HG03039 (cell line): ENCODE measurements around the gene ORC1.

ENCODE experiments used
- ATAC-seq: cut with Tn5 transposase; IDR thresholded peaks from one replicate; pipeline ENCODE4 v1.9.1; 2021; ENCODE audit warnings: mild to moderate bottlenecking, moderate library complexity; ENCODE audit not compliant: unreplicated experiment

ORC1 gene

DNA sequence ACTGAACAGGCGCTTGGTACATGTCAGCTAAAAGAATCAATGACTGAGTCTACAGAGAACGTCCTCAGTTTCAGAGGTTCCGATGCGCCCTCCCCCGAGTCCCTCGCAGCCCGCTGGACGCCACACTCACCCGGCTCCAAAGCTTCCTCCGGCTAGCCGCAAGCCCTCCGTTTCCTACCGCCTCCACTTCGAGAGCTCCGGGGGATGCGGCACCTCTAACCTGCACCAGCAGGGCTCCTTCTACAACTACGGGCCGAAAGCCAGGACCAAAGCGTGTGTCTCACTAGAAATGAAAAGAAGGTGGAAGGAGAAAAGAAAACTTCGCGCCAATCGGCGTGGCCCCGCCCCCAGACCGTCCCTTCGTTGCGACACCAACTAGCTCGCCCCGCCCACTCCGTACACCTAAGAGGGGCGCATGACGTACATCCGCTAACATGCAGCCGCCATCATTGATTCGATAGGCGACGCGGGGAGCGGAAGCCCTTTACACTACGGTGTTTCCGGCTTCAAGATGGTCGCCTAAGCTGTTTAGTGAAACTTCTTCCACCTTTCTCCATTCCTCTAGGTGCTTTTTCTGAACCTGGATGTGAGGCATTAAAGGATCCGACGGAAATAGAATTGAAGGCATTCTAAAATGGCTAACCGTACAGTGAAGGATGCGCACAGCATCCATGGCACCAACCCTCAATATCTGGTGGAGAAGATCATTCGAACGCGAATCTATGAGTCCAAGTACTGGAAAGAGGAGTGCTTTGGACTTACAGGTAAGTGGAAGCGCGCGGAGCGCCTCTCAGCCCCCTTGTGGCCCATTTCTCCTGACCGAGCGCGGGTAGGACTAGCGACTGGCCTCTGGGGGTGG lies at the start of gene ORC1, which contains the start of gene PRPF38A:
Gene ORC1, minus strand, starts transcription at position 308 of the 859 bp plus-strand sequence. CDS start 2,200 bp downstream, outside the sequence.
Gene PRPF38A, plus strand, starts transcription at position 487 of the 859 bp plus-strand sequence. Its CDS starts 148 bp downstream, at position 635.
- ATAC-seq: peak; percentile 91

DNA sequence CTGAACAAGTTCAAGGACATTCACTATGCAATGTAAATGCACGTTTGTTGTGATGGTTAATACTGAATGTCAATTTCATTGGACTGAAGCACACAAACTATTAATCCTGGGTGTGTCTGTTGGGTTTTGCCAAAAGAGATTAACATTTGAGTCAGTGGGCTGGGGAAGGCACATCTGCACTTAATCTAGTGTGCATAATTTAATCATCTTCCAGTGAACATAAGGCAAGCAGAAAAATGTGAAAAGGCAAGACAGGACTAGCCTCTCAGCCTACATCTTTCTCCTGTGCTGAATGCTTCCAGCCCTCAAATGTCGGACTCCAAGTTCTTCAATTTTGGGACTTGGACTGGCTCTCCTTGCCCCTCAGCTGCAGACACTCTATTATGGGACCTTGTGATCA lies 40.2 kb upstream of the ORC1 start:
- ATAC-seq: no peak

DNA sequence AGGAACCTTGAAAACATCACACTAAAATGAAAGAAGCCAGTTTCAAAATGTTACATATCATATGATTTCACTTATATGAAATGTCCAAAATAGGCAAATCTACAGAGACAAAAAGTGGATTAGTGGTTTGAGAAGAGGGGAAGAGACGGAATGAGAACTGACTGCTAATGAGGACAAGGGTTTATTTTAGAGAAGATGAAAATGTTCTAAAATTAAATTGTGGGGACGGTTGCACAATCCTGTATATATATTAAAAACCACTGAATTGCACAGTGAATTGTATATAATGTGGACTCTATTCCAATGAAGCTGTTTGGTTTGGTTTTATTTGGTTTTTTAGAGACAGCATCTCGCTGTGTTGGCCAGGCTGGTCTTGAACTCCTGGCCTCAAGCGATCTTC lies 35.8 kb upstream of the ORC1 start:
- no peak for ATAC-seq

DNA sequence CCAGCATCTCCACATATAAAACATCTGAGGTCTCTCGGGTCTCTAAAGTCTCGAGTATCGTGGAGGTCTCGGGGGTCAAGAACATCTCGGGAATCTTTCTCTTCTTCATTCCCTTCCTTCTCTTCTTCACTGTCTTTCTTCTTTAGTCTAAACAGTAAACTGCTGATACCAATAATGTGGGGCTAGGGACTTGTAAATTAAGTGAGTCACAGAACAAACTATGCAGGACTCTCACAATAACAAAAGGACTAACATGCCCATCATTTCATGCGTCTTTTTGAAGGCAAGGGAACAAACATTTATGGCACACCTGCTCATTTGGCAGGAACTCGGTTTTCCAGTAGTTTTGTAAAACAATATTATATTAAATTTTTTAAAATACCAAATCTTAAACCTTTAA lies 32.6 kb upstream of the ORC1 start:
- ATAC-seq: no peak

DNA sequence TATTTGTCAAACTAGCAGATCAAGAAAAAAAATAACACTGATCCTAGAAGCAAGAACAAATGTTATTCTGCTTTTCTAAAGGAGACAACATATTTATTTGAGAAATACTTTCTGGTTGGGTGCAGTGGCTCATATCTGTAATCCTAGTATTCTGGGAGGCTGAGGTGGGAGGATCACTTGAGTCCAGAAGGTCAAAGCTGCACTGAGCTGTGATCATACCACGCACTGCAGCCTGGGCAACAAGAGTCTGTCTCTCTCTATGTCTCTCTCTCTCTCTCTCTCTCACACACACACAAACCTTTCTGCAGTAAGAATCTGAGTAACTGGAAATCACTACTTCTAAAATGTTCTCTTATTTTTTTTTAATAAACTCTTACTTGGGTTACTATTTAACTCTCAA lies 31.4 kb upstream of the ORC1 start:
- ATAC-seq: no peak

DNA sequence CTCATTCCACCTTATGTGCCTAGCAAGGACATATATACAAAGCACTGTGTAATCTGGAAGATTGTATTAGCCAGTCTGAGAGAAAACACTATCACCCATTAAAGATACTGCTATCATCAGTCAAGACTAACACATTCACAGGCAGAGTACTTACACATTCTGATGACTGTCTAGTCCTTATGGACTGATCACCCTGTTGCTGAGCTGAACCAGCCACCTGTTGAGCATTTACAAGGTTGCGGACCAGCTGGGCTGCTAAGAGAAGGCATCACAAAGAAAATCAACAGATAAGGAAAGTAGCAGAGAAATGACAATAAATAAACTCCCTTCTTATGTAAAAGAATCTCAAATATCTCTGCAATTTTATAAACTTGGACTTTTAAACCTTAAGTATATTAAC lies 31.0 kb upstream of the ORC1 start:
- no peak for ATAC-seq

DNA sequence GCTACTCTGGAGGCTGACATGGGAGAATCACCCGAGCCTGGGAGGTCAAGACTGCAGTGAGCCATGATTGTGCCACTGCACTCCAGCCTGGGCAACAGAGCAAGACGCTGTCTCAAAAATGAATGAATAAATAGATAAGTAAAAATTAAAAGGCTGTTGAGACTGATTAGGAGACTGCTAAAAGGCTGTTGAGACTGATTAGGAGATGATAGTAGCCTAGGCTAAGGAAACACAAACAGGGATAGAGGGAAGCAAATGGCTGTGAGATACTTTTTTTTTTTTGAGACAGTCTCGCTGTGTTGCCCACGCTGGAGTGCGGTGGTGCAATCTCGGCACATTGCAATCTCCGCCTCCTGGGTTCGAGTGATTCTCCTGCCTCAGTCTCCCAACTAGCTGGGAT lies 28.6 kb upstream of the ORC1 start:
- no peak for ATAC-seq

DNA sequence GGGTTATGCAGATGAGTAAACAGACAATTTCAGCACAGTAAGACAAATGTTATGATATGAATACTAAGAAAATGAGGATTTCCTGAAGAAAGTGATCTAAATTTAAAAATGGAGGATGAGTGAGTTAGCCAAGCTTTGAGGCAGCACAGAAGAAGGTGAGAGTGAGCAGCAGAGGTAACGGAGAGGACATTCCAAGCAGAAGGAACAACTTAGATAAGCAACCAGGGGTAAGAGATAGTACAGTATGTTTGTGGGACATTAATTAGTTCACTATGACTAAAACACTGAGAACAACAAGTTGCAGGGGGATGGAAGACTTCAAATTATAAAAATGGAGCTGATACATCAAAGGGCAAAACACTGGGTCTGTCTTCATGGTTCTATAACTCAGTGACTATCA lies 22.9 kb upstream of the ORC1 start:
- ATAC-seq: no peak

DNA sequence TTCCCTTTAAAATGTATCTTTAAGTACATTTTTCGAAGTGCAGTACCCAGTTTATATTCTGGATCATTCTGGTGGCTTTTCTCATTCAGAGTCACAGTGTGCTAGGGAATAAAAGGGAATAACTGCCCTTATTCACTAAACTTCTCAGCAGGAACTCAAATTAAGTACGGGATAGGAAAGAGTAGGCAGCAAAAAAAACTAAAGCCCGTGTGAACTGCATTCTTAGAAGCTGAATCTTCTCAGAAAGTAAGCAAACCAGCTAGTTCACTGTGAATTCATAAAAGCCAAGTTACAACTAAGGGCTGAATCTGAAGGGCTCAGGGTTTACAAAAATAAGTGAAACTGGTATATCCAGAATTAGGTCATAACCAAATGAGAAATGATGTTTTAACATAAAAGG lies 22.1 kb upstream of the ORC1 start:
- ATAC-seq: no peak

DNA sequence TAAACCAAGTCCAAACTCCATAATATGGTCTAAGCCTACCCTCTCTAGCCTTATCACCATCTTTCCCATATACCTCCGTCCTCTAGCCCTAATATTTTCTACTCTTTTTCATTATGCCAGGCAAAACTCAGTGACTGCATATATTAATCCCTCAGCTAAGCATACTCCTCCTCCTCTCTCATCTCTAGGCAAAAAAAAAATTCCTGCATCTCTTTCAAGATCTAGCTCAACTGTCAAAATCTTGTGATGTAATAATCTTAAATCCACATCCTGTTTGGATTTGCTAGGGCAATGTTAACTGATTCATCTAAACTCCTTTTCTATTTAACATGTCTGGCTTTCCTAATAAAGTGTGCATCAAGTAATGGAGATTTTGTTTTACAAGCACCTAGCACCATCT lies 20.6 kb upstream of the ORC1 start:
- no peak for ATAC-seq

DNA sequence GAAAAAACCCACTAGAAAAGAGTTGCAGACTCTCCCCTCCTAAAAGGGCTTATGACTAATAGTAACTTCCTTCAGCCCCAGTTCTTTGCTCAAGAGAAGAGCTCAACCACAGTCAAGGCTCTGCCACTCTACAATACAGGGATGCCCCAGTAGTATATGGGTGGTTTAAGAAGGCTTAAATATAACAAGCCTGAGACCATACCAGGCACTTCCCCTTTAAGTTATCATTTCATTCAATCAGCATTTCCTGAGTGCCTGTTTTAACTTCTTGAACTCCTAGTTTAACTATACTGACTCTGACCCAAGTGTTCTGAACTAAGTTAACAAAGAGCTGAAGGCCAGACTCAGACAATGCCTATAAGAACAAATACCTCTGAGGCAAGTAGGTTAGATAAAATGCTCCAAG lies 20.0 kb upstream of the ORC1 start:
- no peak for ATAC-seq

DNA sequence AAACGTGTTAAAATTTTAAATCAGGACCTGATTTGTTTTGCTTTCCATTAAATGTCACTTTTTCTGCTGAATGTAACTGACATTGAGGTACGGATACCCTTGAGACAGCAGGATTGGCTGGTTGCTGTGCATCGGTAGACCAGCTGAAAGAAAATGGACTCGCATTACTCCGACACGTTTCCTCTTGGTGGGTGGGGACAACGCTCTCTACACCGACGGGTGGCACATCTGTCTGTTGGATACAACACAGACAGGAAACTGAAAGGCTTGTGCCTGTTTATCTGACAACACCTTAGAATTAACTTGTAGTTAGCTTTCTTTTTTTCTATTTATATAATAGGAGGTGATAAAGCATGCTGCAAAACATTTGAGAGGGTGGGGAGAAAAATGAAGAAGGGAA lies 19.5 kb upstream of the ORC1 start:
- no peak for ATAC-seq

DNA sequence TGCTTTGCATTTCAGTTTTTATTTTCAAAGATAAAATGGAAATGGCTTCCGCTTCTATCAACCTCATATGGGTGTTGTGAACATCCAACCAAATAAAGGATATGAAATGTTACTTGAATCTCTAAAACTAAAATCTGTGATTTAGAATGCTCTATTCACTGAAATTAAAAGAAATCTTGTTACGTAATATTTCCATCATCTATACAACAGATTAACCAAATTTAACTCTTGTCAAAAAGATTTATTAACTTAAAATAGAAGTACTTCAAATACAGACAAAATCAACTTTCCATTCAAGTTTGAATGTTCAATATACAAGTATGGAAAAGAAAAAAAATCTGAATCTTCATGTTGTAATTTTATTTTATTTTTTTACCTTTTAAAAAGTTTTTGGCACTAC lies 18.8 kb upstream of the ORC1 start:
- ATAC-seq: no peak

DNA sequence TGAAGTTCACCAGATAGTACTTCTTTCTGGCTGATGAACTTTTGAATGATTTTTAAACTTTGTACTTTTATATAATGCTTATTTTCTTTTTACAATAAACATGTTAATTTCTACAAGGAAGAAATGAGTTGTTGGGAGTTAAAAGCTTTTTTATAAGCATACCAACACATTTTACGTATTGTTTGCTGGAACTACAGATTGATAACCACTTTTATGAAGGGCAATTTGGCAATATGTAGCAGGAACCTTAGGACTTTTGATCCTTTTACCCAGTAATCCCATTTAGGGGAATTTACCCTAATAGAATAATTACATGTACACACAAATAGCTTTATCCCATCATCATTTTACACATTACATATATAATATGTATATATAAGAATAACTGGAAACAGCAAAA lies 16.5 kb upstream of the ORC1 start:
- no peak for ATAC-seq

DNA sequence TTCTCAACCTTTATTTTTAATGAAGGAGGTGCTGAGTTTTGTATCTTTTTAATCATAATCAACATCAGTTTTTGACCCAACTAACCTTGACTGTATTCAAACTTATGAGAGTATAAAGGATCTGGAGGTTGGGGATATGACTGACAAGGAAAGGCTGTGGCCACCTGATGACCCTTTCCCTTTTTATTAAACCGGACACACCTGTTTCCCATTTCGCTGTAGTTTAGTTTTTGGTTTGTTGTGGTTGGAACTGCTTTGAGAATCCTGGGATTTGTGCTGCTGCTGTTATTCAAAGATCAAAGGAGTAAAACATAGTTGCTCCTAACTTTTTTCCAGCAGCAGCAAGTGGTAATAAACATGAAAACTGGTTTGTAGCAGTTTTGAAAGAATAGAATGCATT lies 12.6 kb upstream of the ORC1 start:
- no peak for ATAC-seq

DNA sequence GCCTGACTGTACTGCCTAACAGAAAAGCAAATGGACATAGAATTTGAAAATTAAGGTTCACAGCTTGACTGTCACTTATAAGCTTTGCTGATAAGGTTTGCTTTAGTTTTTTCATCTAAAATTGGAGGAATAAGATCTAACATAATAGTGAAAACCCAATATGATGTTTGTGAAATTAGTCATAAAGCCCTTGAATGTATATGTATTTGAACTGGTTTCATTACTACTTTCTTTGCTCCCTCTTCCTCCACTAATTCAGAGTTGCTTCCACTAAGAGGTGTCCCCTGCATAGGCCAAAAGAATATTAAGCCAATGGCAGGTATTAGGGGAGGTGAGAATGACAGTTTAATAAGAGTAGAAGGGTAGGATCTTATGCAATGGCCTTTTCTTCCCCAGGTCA lies 10.7 kb upstream of the ORC1 start:
- no peak for ATAC-seq

DNA sequence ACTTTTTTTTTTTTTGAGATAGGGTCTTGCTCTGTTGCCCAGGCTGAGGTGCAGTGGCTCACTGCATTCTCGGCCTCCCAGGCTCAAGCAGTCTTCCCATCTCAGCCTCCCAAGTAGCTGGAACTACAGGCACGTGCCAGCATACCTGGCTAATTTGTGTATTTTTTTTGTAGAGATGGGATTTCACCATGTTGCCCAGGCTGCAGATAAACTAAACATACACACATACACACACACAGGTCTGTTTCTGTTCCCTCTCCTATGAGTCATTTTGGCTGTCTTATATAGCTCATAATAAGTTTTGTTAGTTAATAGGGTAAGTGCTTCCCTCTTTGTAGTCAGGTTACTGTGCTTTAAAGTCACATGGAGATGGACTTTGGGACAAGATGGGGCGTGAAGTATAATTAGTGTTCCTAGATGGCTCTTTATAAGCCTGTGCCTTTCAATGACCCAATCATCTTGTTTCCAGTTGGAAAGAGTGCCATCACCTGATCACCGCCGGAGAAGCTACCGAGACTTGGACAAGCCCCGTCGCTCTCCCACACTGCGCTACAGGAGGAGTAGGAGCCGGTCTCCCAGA lies 9.3 kb upstream of the ORC1 start:
- ATAC-seq: no peak

DNA sequence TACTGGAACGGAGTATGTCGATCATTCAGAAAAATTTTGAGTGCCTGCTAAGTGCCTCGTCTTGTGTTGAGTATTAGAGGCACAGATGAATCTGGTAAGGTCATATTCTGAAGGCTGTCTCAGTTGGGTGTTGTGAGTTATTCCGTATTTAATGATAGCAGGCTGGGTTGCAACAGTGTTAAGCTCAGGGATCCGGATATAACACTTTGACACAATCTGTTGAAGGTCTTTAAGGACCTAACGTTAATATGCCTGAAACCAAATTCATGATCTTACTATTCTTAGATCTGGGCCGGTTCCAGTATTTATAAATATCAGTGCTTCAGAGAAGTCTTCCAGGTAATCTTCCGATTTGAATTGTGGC lies 734 bp upstream of the ORC1 start:
- no peak for ATAC-seq

DNA sequence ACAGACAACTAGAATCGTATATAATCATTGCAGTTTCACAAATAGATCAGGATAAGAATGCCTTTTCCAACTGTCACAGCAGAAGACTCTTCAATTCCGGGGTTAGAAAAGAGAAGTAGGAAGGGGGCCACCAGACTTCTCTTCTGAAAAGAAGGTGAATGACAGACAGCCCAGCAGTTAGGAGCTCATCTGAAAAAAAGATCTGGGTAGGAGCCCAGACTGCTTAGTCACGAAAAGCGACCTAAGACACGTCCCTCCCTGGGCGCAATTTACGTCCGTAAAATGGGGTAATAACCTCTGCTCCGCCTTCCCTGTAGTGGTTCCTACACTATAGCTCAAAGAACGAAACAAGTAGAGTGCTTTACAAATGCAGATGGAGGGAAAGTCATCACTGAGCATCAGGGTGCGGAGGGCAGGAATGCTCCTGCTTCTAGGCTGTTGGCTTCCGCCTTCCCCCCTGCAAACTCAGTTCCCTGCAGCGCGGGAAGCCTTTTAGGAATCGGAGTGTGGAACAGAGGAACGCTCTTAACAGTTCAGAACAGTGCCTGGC lies 582 bp downstream of the ORC1 start:
- peak; percentile 19 for ATAC-seq

DNA sequence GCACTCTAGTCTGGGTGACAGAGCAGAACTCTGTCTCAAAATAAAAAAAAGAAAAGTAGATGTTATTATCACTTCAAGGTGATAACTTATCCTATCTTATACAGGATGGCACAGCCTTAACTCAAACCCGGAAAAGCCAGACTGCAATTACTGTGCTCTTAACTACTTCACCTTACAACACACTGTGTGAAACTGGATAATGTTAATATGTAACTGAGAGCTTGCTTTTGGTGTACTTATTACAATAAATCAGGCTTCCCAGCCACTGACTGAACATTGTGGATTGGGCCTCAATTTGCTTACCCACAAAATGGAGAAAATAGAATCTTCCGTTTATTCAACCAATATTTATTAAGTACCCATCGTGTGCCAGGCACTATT lies 1.4 kb downstream of the ORC1 start:
- no peak for ATAC-seq

DNA sequence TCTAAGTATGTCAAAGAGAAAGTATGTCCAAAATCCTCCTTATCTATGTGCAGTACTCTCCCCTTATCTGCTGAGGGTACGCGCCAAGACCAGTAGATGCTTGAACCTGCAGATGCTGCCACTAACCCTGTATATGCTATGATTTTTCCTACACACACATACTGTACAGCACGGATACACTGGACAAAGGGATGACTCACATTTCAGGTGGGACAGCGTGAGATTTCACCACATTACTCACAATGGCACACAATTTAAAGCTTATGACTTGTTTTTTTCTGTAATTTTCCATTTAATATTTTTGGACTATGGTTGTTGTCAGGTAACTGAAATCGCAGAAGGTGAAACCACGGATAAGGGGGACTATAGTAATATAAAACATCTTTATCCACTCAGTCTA lies 4.1 kb downstream of the ORC1 start:
- no peak for ATAC-seq

DNA sequence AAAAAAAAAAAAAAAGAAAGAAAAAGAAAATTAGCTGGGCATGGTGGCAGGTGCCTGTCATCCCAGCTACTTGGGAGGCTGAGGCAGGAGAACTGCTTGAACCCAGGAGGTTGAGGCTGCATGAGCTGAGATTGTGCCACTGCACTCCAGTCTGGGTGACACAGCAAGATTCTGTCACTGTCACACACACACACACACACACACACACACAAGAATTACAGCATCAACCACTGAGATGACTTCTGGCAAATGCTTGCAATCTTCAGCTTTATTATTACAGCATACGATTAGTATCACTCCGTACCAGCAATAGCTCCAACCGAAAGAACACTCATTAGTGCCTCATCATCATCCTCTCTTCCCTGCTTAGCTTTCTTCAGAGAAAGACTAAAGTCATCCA lies 4.6 kb downstream of the ORC1 start:
- ATAC-seq: no peak
